Astrocyte of the hippocampus (primary cell): ENCODE measurements around the gene DYNC1LI1.
"Not testable (repeated sequence)": the region's sequence is repeated elsewhere in the genome, so short reads cannot be mapped to it uniquely, and the experiment has no call there.

Source experiments
- DNase-seq: peaks from one replicate; pipeline ENCODE4 v3.0.0; 2011; ENCODE audit warnings: low read depth, low spot score

DYNC1LI1 gene

GRCh38 chr3:32531010-32531647, 39.5 kb downstream of the DYNC1LI1 start:
- DNase-seq, result no peak

- no peak for DNase-seq
These were observed 44.9 kb downstream of the DYNC1LI1 start for GRCh38 chr3:32525720-32526119.

- DNase-seq, result peak; percentile 19
These were observed 48.0 kb downstream of the DYNC1LI1 start for GRCh38 chr3:32522682-32523081.

GRCh38 chr3:32518921-32519320, 51.7 kb downstream of the DYNC1LI1 start:
- not testable (repeated sequence) for DNase-seq

- DNase-seq, result not testable (repeated sequence)
These were observed 53.9 kb downstream of the DYNC1LI1 start for GRCh38 chr3:32516751-32517150.

- DNase-seq, result no peak
These were observed 59.7 kb downstream of the DYNC1LI1 start for GRCh38 chr3:32511005-32511404.

GRCh38 chr3:32510075-32510724, 60.5 kb downstream of the DYNC1LI1 start:
- peak; percentile 76 for DNase-seq

GRCh38 chr3:32508711-32509110, 61.9 kb downstream of the DYNC1LI1 start:
- no peak for DNase-seq

- DNase-seq, result no peak
These were observed 64.2 kb downstream of the DYNC1LI1 start for GRCh38 chr3:32506466-32506865.

- DNase-seq, result no peak
These were observed 67.7 kb downstream of the DYNC1LI1 start for GRCh38 chr3:32502946-32503286.

- DNase-seq, result peak; percentile 90
These were observed 68.3 kb downstream of the DYNC1LI1 start, which contains the start of gene CMTM6 for GRCh38 chr3:32502118-32502945. CMTM6 (minus strand) TSS chr3:32502852; CDS start chr3:32502745, 107 bp downstream.

- no peak for DNase-seq
These were observed 68.9 kb downstream of the DYNC1LI1 start for GRCh38 chr3:32501783-32502117.

GRCh38 chr3:32500880-32501782, 69.5 kb downstream of the DYNC1LI1 start:
- DNase-seq, result no peak

- DNase-seq, result no peak
These were observed 70.4 kb downstream of the DYNC1LI1 start for GRCh38 chr3:32500231-32500630.

GRCh38 chr3:32499585-32499984, 71.1 kb downstream of the DYNC1LI1 start:
- no peak for DNase-seq

- no peak for DNase-seq
These were observed 71.7 kb downstream of the DYNC1LI1 start for GRCh38 chr3:32498992-32499391.

- no peak for DNase-seq
These were observed 72.4 kb downstream of the DYNC1LI1 start for GRCh38 chr3:32498252-32498651.

GRCh38 chr3:32495609-32496008, 75.0 kb downstream of the DYNC1LI1 start:
- no peak for DNase-seq

- DNase-seq, result no peak
These were observed 75.6 kb downstream of the DYNC1LI1 start for GRCh38 chr3:32495085-32495484.

- peak; percentile 48 for DNase-seq
These were observed 76.9 kb downstream of the DYNC1LI1 start for GRCh38 chr3:32493437-32494414.
